PC-3 (cell line): ENCODE data around the gene BCKDHB.

Source experiments
- CTCF ChIP-seq: fragments of 300-600 bp; sonication (generic); conservative IDR thresholded peaks from 2 replicates; pipeline ENCODE4 v1.5.1; 2017; ENCODE audit warnings: antibody characterized with exemption, low read depth, mild to moderate bottlenecking, low read length
- EZH2 ChIP-seq: fragments of 300-600 bp; sonication (generic); IDR thresholded peaks from one replicate; pipeline ENCODE4 v1.6.1; 2017; ENCODE audit warnings: antibody characterized with exemption, mild to moderate bottlenecking, low read length; ENCODE audit not compliant: unreplicated experiment
- EZH2phosphoT487 ChIP-seq: fragments of 300-600 bp; sonication (generic); IDR thresholded peaks from 2 replicates; pipeline ENCODE4 v1.6.1; 2018; ENCODE audit warnings: mild to moderate bottlenecking, antibody characterized with exemption, low read length, borderline replicate concordance

GRCh38 chr6:80235647-80236046 is 129.2 kb downstream of the BCKDHB start:
- TF ChIP-seq EZH2phosphoT487 = no peak
- no peak for TF ChIP-seq CTCF
- TF ChIP-seq EZH2 = no peak
